ENCODE data around the gene KCNF1.

The KCNF1 gene

GRCh38 chr2:10905006-10905861 is 6.5 kb upstream of the KCNF1 start:
- no peak for DNase-seq

GRCh38 chr2:10905862-10906143 is 5.9 kb upstream of the KCNF1 start:
- DNase-seq, result no peak

GRCh38 chr2:10906926-10907625 is 4.7 kb upstream of the KCNF1 start:
- DNase-seq, result no peak

DNA sequence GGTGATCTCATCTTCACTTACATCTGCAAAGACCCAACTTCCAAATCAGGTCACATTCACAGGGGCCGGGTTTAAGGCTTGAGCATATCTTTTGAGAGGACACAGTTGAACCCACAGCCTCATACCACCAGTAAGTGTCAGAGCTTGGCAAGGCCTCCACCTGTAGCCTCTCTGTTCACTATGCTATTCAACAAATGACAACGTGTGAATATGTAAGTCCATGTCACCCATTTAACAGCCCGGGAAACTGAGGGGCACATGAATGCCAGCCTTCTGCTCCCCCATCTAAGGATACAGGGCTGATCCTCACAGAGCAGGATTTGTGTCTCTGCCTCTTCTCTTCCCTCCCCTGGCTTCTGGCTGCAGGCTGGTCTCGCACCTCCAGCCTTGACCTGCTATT is 3.5 kb upstream of the KCNF1 start:
- no peak for DNase-seq

- peak; percentile 9 for DNase-seq
Observed at GRCh38 chr2:10909050-10909995, 2.4 kb upstream of the KCNF1 start.

DNA sequence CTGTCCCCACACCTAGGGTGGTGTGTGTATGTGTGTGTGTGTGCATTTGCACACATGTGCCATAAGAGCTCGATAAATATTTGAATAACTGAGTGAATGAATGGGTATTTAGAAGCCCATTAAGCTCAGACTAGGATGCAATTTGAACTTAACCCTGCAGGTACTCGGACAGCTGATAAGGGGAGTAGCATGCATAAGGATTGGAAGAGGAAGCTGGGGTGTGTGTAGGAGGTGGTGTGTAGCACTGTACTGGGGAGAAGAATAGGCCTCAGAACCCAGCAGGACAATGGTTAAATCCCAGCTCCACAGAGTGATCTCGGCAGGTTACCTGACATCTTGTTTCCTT is 1.8 kb upstream of the KCNF1 start:
- no peak for DNase-seq

GRCh38 chr2:10910625-10911024 is 1.1 kb upstream of the KCNF1 start:
- no peak for DNase-seq

- no peak for DNase-seq
Observed at GRCh38 chr2:10912076-10912731, 470 bp downstream of the KCNF1 start.

DNA sequence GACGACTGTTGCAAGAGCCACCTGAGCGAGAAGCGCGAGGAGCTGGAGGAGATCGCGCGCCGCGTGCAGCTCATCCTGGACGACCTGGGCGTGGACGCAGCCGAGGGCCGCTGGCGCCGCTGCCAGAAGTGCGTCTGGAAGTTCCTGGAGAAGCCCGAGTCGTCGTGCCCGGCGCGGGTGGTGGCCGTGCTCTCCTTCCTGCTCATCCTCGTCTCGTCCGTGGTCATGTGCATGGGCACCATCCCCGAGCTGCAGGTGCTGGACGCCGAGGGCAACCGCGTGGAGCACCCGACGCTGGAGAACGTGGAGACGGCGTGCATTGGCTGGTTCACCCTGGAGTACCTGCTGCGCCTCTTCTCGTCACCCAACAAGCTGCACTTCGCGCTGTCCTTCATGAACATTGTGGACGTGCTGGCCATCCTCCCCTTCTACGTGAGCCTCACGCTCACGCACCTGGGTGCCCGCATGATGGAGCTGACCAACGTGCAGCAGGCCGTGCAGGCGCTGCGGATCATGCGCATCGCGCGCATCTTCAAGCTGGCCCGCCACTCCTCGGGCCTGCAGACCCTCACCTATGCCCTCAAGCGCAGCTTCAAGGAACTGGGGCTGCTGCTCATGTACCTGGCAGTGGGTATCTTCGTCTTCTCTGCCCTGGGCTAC is 1.2 kb downstream of the KCNF1 start:
- DNase-seq, result no peak

- no peak for DNase-seq
Observed at GRCh38 chr2:10913501-10914271, 2.0 kb downstream of the KCNF1 start.

- no peak for DNase-seq
Observed at GRCh38 chr2:10914272-10914693, 2.5 kb downstream of the KCNF1 start.

DNA sequence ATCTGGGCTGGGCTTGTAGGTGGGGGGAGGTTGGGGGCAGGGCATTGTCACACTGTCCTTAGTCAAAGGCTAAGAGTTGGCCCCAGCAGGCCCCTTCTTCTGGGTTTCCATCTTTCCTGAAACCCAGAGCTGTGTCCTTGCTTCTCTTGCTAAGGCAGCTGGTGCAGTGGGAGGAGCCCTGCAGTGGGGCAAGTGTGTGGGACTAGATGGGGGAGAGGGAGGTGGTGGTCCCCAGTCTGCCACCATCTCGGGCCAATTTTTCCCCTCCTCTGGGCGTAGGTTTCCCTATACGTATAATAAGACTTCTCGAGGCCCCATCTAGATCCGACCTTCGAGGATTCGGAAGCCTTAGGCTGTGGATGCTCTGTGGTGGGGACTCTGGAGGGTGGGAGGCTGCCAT is 3.5 kb downstream of the KCNF1 start:
- no peak for DNase-seq

DNA sequence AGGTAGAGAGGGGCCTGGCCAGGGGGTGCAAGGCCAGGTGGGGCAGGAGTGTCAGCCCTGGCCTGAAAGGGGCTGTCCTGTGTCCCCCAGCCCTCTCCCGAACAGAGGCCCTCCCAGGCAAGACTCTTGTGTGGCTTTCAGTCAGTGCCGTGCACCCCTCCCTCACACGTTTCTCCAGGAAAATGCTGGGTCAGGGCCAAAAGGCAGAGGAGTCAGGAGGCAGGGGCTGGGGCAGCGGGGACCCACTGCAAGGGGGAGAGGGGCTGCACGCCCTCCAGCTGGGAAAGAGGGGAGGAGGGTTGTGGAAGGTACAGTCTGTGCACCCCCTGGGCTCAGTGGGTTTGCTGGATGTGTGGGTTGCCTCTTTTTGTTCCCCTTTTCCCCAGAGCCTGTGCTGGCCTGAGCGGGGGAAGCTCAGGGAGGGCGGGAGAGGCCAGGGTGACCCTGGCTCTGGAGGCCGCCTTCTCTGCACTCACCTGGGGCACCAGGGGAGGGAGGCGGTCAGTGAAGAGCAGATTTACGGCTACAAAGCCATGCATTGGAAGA is 4.1 kb downstream of the KCNF1 start:
- no peak for DNase-seq

DNA sequence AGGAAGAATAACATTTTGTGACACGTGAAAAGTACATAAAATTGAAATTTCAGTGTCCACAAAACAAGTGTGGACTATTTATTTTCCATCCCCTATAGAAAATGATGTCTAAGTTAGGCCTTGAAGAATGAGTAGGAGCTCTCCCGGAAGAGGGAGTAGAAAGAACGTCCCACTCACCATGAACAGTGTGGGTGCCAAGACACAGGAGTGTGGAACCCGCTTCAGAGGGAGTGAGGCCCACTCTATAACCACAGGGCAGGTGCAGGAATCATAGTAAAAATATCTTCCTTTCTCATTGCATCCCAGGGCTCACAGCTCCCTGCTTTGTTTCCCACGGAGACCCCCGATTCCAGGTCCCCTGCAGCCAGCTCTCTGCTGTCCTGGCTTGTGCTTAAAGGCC is 5.2 kb downstream of the KCNF1 start:
- DNase-seq, result no peak

DNA sequence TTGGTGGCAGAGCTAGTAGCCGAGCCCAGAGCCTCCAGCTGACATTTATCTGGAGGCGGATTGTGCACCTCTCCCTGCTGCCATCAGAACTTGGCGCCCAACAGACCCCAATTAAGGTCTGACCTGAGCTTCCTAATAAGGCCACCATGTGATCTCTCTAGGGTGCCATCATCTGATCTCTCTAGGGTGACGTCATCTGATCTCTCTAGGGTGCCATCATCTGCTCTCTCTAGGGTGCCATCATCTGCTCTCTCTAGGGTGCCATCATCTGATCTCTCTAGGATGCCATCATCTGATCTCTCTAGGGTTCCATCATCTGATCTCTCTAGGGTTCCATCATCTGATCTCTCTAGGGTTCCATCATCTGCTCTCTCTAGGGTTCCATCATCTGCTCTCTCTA is 6.2 kb downstream of the KCNF1 start:
- no peak for DNase-seq

GRCh38 chr2:10918661-10919409 is 7.1 kb downstream of the KCNF1 start:
- no peak for DNase-seq

DNA sequence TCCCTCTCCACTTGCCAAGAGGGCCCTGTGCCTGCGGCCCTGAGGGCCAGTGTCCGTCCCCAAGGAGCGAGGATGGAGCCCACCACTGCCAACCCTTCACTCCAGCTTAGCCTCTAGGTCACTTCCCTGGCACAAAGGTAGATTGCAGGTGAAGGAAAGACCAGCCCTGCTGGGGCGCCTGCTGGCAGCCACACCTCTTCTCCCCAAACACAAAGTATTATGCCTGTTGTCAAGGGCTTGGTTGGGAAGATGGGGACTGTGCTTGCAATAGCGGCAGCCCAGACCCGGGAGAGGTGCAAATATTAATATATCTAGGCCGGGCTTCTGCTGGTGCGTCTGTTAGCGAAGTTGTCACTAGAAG is 7.7 kb downstream of the KCNF1 start:
- no peak for DNase-seq

DNA sequence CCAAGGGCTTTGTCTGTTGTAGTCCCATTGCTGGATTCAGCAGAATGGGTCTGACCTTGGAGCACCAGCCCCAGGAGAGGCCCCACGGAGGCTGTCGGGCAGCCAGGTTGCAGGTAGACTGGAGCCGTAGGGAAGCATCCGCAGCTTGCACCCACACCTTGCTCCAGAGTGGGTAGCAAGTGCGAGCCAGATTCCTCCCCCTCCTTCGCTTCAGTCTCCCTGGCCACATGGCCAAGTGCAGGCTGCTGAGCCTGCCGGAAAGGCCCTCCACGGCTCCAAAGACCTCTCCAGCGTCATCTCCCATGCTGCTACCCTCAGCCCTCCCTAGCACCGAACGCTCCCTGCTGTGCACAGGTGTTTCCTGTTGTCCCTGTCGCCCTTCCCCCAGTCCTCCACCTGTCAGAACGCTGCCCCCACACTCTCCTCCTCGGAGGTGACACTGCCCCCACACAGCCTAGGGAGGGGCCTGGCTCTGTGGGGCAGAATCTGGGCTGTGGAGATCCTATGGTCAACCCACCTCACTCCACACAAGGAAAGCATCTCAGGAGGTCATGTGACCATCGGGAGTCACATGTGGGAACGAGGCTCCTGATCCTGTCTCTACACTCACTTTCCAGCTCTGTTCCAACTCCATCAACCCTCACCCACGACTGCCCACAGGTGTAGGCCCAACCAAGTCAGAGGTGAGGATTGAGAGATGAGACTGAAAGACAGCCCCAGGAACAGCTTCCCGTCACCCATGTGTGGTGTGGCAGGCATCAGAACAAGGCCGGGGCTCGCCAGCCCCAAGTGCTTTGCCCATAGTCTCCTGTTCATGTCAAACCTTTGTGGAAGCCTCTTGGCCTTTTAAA is 8.3 kb downstream of the KCNF1 start:
- no peak for DNase-seq

DNA sequence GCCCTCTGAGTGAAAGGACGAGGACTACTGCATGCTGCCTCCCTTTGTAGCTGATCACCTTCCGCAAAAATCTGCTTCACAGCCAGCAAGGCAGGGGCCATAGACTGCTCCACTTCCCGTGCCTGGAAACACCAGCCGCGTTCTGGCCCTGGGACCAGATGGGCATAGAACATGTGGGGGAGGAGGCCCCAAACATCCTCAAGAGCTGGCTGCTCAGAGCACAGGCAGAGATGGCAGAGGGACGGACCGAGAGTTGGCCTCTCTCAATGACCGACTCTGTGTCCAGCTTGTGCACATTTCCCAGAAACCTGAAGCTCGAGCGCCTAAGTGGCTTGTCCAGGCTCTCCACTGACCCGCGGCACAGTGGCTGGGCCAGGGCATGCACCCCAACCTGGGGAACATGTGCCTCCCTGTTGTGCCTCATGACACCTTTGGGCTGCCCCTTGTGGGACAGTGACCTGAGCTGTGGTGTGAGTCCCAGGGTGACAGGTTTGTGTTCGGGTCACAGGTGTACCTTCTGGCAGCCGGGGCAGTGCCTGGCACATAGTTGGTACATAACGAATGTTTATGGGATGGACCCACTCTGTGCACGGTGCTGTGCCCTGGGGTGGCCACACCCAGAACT is 9.1 kb downstream of the KCNF1 start:
- no peak for DNase-seq
